Gastrocnemius medialis (tissue), 4 donors: ENCODE results near the gene KIR2DL3.

Experiments used
- CTCF ChIP-seq, 5 experiments: fragments of 450-650 bp in 3 of 5; fragments of 200-600 bp in 2 of 5; sonication (generic) in 2 of 5; IDR thresholded peaks in 4 of 5; conservative IDR thresholded peaks in 1 of 5; 1 replicate in 4 of 5; 2 replicates in 1 of 5; pipeline ENCODE4 v1.5.1; 2016 to 2019; ENCODE audit warnings: antibody characterized with exemption in 5 of 5, mild to moderate bottlenecking in 3 of 5, moderate library complexity in 3 of 5
- POLR2A ChIP-seq, 2 donors: fragments of 450-650 bp; IDR thresholded peaks; one replicate each; pipeline ENCODE4 v1.6.1; 2017; ENCODE audit warnings: antibody characterized with exemption in 2 of 2, mild to moderate bottlenecking in 2 of 2, moderate library complexity in 2 of 2

- no peak for TF ChIP-seq CTCF (IDR thresholded peaks at IDR 0.05 in 4 of 5, conservative IDR thresholded peaks at IDR 0.05 in 1 of 5)
- TF ChIP-seq POLR2A (IDR thresholded peaks at IDR 0.05): no peak
Observed at GRCh38 chr19:54791476-54791875, 53.2 kb downstream of the KIR2DL3 start.
